Natural killer cell (primary cell): ENCODE data around the gene CDCA3. TPM values are rescaled to one million over a fixed set of nuclear protein-coding genes. Genes with fewer than 3 reads are reported as not detected.
A peak's percentile ranks its signal among the peaks of the same experiment; 100 is the strongest.
"Not testable (repeated sequence)": the region's sequence is repeated elsewhere in the genome, so short reads cannot be mapped to it uniquely, and the experiment has no call there.

Experiments used
- ATAC-seq, 3 donors: fragments of 150-1000 bp in 2 of 3; fragments of 200-7000 bp in 1 of 3; cut with Tn5 transposase; 1 replicate in 1 of 3; 2 replicates in 2 of 3; pipeline ENCODE4 v1.10.0; 2021; ENCODE audit warnings: mild to moderate bottlenecking in 2 of 3, moderate library complexity in 2 of 3
- DNase-seq, 2 donors: peaks; one replicate each; pipeline versions ENCODE4 v3.0.0 to v3.0.0-alpha.2; 2013 to 2021; ENCODE audit warnings: mixed read lengths in 1 of 2
- H3K27ac ChIP-seq: one replicate; pipeline ENCODE4 v1.5.1; 2013; ENCODE audit warnings: mild to moderate bottlenecking, low read length
- H3K27me3 ChIP-seq: one replicate; pipeline ENCODE4 v1.6.1; 2013; ENCODE audit warnings: low read length; ENCODE audit not compliant: control insufficient read depth, insufficient read depth
- H3K36me3 ChIP-seq: one replicate; pipeline ENCODE4 v1.6.1; 2013; ENCODE audit warnings: low read length; ENCODE audit not compliant: control insufficient read depth, insufficient read depth
- H3K4me1 ChIP-seq: one replicate; pipeline ENCODE4 v1.6.1; 2013; ENCODE audit warnings: low read length; ENCODE audit not compliant: control insufficient read depth, insufficient read depth
- H3K4me3 ChIP-seq: one replicate; pipeline ENCODE4 v1.5.1; 2013; ENCODE audit warnings: low read length
- H3K9me3 ChIP-seq: one replicate; pipeline ENCODE4 v1.6.1; 2013; ENCODE audit warnings: low read length; ENCODE audit not compliant: control insufficient read depth, insufficient read depth
- H3K27ac Mint-ChIP-seq, 2 donors: one replicate each; pipeline ENCODE4 v1.8.0; 2022; ENCODE audit warnings: mild to moderate bottlenecking in 2 of 2, mixed read lengths in 2 of 2, moderate library complexity in 1 of 2
- H3K27me3 Mint-ChIP-seq, 2 donors: one replicate each; pipeline ENCODE4 v1.8.0; 2022; ENCODE audit warnings: low read depth in 2 of 2, mixed read lengths in 2 of 2
- H3K36me3 Mint-ChIP-seq: one replicate; pipeline ENCODE4 v1.8.0; 2022; ENCODE audit warnings: mixed read lengths
- H3K4me1 Mint-ChIP-seq, 2 donors: one replicate each; pipeline ENCODE4 v1.8.0; 2022; ENCODE audit warnings: mixed read lengths in 2 of 2
- H3K4me3 Mint-ChIP-seq: one replicate; pipeline ENCODE4 v1.8.0; 2022; ENCODE audit warnings: mild to moderate bottlenecking, moderate library complexity, mixed read lengths
- H3K9me3 Mint-ChIP-seq, 2 donors: one replicate each; pipeline ENCODE4 v1.8.0; 2022; ENCODE audit warnings: mixed read lengths in 2 of 2
- WGBS: methylation state at CpG from one replicate; pipeline ENCODE4 v1.1.7; 2013; ENCODE audit warnings: missing lambda C conversion rate; ENCODE audit not compliant: insufficient coverage; 5-methylcytosine and 5-hydroxymethylcytosine counted together
- intact Hi-C: fragments of 100-400 bp; cut with micrococcal nuclease; formaldehyde crosslinking; loops from one replicate; pipeline ENCODE4 v1.14.2; 2022
- total RNA-seq, 4 donors: library from RNA; stranded (reverse); fragments of 120-200 nt in 1 of 4; gene quantifications; one replicate each; pipeline versions ENCODE4 v1.2.3 to v1.2.4, GENCODE V29; 2013 to 2022
- TF ChIP-seq, protein P1 (sequence below): fragments of 200-600 bp; IDR thresholded peaks from one replicate; pipeline ENCODE4 v1.8.0; 2022; ENCODE audit warnings: antibody characterized with exemption

Gene CDCA3
- total RNA-seq, 3 donors from 2014 or later (not counting 1 experiment from before 2014, with no cell fraction given): 1.4 to 3.3 (median 1.4) TPM

DNA sequence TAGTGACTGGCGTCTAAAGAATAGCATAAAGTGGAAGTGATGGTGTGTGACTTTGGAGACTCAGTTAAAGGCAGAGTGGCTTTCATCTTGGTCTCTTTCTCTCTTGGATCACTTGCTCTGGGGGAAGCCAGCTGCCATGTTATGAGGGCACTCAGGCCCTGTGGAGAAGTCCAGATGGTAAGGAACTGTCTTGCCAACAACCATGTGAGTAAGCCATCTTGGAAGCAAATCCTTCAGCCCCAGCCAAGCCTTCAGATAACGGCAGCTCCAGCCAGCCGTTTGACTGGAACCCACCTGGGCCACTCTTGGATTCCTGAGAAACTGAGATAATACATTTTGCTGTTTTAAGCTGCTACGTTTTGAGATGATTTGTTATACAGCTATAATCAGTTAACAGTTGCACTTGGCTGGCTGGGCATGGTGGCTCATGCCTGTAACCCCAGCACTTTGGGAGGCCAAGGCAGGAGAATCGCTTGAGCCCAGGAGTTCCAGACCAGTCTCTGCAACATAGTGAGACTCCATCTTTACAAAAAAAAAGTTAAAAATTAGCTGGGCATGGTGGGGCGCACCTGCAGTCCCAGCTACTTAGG lies 45.9 kb upstream of the CDCA3 start:
- Mint-ChIP-seq H3K36me3 (no peaks in the 10 kb centered on the region), H3K27ac (no peak overlapping the region), H3K9me3 (no peaks in the 10 kb centered on the region), H3K4me3 (no peak overlapping the region), H3K4me1 (no peaks in the 10 kb centered on the region), H3K27me3 (no peaks in the 10 kb centered on the region)
- DNase-seq (no peak), ATAC-seq (no peak)
- H3K27me3 ChIP-seq: no peaks in the 10 kb centered on the region
- no peaks in the 10 kb centered on the region for H3K36me3 ChIP-seq
- no peak overlapping the region for H3K27ac ChIP-seq
- WGBS: 90% methylated on average over 6 of the region's 6 CpGs
- intact Hi-C loops: no loop called here
- no peak overlapping the region for H3K4me3 ChIP-seq
- H3K4me1 ChIP-seq: peaks cover 2% of the 10 kb centered on the region
- TF ChIP-seq, protein P1, sequence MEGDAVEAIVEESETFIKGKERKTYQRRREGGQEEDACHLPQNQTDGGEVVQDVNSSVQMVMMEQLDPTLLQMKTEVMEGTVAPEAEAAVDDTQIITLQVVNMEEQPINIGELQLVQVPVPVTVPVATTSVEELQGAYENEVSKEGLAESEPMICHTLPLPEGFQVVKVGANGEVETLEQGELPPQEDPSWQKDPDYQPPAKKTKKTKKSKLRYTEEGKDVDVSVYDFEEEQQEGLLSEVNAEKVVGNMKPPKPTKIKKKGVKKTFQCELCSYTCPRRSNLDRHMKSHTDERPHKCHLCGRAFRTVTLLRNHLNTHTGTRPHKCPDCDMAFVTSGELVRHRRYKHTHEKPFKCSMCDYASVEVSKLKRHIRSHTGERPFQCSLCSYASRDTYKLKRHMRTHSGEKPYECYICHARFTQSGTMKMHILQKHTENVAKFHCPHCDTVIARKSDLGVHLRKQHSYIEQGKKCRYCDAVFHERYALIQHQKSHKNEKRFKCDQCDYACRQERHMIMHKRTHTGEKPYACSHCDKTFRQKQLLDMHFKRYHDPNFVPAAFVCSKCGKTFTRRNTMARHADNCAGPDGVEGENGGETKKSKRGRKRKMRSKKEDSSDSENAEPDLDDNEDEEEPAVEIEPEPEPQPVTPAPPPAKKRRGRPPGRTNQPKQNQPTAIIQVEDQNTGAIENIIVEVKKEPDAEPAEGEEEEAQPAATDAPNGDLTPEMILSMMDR: no peak
- no peaks in the 10 kb centered on the region for H3K9me3 ChIP-seq

DNA sequence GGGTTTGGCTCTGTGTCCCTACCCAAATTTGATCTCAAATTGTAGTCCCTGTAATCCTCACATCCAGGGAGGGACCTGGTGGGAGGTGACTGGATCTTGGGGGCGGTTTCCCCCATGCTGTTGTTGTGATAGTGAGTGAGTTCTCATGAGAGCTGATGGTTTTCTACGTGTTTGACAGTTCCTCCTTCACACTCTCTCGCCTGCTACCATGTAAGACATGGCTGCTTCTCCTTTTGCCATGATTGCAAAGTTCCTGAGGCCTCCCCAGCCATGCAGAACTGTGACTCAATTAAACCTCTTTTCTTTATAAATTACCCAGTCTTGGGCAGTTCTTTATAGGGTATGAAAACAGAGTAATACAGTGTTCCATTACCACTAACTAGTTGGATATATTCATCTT lies 43.2 kb upstream of the CDCA3 start:
- Histone ChIP-seq H3K4me3 (no peak overlapping the region), H3K4me1 (peaks cover 14% of the 10 kb centered on the region), H3K27me3 (no peaks in the 10 kb centered on the region), H3K27ac (no peak overlapping the region), H3K36me3 (no peaks in the 10 kb centered on the region), H3K9me3 (no peaks in the 10 kb centered on the region)
- intact Hi-C loops: no loop called here
- ATAC-seq: no peak
- H3K4me3 Mint-ChIP-seq: no peak overlapping the region
- no peaks in the 10 kb centered on the region for H3K36me3 Mint-ChIP-seq
- DNase-seq: no peak
- WGBS: 85% methylated on average over 3 of the region's 3 CpGs
- TF ChIP-seq, protein P1: no peak
- no peak overlapping the region for H3K27ac Mint-ChIP-seq
- no peaks in the 10 kb centered on the region for H3K27me3 Mint-ChIP-seq
- no peaks in the 10 kb centered on the region for H3K9me3 Mint-ChIP-seq
- peaks cover 11 to 15% of the 10 kb centered on the region in 2 donors for H3K4me1 Mint-ChIP-seq

DNA sequence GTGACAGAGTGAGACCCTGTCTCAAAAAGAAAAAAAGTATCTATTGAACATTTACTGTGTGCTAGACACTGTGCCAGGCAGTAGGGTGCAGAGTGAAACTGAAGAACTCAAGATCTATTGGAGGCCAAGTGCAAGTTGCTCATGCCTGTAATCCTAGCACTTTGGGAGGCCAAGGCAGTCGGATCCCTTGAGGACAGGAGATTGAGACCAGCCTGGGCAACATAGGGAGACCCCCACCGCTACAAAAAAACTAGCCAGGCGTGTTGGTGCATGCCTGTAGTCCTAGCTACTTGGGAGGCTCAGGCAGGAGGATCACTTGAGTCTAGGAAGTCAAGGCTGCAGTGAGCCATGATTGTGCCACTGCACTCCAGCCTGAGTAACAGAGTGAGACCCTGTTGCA lies 41.6 kb upstream of the CDCA3 start:
- H3K27me3 Mint-ChIP-seq: not testable (repeated sequence)
- 99% methylated on average over 3 of the region's 3 CpGs for WGBS
- peak overlapping the region; percentile 49 for H3K4me3 Mint-ChIP-seq

DNA sequence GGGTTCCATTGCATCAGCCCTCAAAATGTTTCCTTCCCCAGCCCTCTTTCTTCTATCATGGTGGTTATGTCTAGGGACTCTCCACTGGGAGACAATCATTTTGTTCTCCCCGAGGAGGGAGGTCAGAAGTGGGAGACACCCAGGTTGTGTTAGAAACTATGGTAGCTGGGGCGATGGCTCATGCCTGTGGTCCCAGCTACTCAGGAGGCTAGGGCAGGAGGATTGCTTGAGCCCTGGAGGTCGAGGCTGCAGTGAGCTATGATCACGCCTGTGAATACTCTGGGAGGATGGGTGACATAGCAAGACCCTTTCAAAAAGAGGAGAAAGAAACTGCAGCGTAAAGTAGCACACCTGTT lies 40.5 kb upstream of the CDCA3 start:
- intact Hi-C loops: loop anchor here (1.0 kb wide), 3 partner anchors 13 to 39 kb away; partner anchors contain the start of genes LRRC23, SPSB2 and USP5
- Mint-ChIP-seq H3K27me3 (no peaks in the 10 kb centered on the region), H3K36me3 (no peaks in the 10 kb centered on the region), H3K9me3 (no peaks in the 10 kb centered on the region), H3K27ac (peak overlapping the region; percentile 95 to 96), H3K4me3 (peak overlapping the region; percentile 87), H3K4me1 (peaks cover 11 to 15% of the 10 kb centered on the region in 2 donors)
- Histone ChIP-seq H3K4me1 (peaks cover 14% of the 10 kb centered on the region), H3K36me3 (no peaks in the 10 kb centered on the region), H3K4me3 (peak overlapping the region; percentile 70), H3K9me3 (no peaks in the 10 kb centered on the region), H3K27me3 (no peaks in the 10 kb centered on the region), H3K27ac (peak overlapping the region; percentile 98)
- TF ChIP-seq, protein P1: no peak
- DNase-seq (no peak), ATAC-seq (no peak)
- WGBS: 82% methylated on average over 5 of the region's 5 CpGs

More for the DNA sequence above, 41.6 kb upstream of the CDCA3 start:
- intact Hi-C loops, H3K9me3 Mint-ChIP-seq, H3K4me3 ChIP-seq, H3K36me3 ChIP-seq, H3K9me3 ChIP-seq, H3K36me3 Mint-ChIP-seq, ATAC-seq, H3K27me3 ChIP-seq, H3K27ac ChIP-seq: not testable (repeated sequence)
- DNase-seq: peak in 1 of 2 donors; percentile 3
- peaks cover 14% of the 10 kb centered on the region for H3K4me1 ChIP-seq
- peak overlapping the region in 1 of 2 donors; percentile 95 for H3K27ac Mint-ChIP-seq
- H3K4me1 Mint-ChIP-seq: peaks cover 11 to 15% of the 10 kb centered on the region in 2 donors
